NOMO-1 treated with dmso at 0.1 percent for 144 hours (cell line): ENCODE measurements around the gene TBC1D14.
A peak's percentile ranks its signal among the peaks of the same experiment; 100 is the strongest.

ENCODE experiments used
- DNase-seq: peaks from one replicate; lab custom pipeline; 2025; ENCODE audit not compliant: unreplicated experiment; lab: John Stamatoyannopoulos, UW

The TBC1D14 gene, protein sequence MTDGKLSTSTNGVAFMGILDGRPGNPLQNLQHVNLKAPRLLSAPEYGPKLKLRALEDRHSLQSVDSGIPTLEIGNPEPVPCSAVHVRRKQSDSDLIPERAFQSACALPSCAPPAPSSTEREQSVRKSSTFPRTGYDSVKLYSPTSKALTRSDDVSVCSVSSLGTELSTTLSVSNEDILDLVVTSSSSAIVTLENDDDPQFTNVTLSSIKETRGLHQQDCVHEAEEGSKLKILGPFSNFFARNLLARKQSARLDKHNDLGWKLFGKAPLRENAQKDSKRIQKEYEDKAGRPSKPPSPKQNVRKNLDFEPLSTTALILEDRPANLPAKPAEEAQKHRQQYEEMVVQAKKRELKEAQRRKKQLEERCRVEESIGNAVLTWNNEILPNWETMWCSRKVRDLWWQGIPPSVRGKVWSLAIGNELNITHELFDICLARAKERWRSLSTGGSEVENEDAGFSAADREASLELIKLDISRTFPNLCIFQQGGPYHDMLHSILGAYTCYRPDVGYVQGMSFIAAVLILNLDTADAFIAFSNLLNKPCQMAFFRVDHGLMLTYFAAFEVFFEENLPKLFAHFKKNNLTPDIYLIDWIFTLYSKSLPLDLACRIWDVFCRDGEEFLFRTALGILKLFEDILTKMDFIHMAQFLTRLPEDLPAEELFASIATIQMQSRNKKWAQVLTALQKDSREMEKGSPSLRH

DNA sequence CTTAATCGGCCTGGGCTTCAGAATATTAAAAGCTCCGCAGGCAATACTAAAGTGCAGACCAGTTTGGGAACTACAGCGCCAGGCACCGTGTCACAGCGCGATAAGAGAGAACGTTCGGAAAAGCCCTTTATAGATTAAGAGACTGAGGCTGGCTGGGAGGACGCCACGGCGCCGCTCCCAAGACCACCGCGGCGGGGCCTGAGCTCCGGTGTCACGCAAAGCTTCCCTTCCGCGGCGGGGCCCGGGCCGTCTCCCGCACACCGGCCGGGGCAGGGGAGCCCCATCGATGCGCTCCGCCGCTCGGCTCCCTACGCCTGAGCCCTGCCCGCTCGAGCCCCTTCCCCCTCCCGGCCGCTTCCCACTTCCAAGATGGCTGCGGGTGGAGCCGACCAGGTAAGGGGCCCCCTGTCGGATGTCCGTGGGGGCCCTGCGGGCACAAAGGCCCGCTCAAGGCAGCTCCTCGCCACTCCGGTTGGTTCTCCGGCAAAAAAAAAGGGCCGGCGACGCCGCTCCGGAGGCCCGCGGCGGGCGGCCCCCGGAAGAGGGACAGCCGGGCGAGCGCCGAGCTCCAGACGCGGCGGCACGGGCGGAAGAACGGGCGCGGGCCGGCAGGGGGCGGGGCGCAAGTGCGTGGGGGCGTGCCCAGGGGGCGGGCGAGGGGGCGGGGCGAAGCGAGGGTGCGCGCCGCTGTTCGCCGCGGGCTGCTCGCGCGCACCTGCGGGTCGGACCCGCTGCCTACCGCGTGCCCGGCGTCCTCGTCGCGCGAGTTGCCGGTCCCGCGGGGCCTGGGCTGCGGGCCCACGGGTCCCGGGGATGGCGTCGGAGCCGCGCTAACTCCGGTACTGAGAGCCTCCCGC is at the start of gene TBC1D14:
Gene TBC1D14, plus strand, starts transcription at position 714 of the 857 bp plus-strand sequence. CDS start 13,564 bp downstream, outside the sequence.
- DNase-seq = peak; percentile 73

DNA sequence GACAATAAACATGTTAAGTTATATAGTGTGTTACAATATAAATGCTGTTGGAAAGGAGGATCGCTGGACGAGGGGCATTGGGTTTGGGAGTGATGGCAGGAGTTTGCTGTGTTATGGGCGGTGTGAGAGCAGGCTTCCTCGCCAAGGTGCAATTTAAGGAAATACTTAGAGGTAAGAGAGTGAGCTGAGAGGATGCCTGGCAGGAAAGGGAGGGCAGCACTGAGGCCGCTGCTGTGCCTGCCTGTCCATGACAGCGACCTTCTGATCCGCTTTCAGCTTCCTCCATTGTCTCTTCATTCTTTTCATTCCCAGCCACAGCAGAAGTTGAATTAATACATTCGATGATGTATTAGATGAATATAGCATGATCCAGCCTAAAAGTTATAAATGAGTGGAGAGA is 41.2 kb upstream of the TBC1D14 start:
- no peak for DNase-seq

DNA sequence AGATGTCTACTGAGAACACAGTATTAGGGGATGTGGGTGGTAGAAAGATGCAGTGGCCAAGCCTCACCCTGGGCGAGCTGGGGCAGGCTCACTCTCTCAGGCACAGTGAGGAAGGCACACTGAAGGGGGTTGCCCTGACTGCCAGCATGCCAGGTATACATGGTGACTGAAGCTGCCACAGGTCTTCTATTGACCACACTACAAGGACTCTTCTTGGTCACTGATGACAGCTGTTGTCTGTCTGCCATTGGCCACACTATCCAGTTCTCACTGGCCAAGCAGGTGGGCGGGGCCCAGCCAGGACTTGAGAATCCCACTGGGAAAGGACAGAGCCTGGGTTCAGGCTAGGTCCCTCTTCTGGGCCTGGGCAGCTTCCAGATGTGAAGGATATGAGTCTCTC is 39.7 kb upstream of the TBC1D14 start:
- no peak for DNase-seq

DNA sequence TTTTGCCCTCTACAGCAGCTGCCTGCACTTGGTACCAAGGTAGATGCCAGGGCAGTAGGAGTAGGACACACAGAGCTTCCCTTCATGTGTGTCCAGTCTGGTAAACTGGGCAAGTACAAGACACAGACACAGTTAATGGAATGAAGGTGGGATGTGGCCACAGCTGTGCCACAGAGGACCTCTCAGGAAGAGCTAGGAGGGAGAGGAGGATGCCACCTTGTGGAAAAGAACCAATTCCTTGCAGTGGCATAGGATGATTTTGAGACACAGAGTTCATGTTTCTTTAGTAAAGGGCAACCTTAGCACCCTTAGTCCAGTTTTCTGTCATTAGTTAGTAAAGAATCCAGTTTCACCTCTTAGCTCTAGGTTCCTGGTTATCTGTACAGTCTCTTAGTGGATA is 36.3 kb upstream of the TBC1D14 start:
- no peak for DNase-seq

DNA sequence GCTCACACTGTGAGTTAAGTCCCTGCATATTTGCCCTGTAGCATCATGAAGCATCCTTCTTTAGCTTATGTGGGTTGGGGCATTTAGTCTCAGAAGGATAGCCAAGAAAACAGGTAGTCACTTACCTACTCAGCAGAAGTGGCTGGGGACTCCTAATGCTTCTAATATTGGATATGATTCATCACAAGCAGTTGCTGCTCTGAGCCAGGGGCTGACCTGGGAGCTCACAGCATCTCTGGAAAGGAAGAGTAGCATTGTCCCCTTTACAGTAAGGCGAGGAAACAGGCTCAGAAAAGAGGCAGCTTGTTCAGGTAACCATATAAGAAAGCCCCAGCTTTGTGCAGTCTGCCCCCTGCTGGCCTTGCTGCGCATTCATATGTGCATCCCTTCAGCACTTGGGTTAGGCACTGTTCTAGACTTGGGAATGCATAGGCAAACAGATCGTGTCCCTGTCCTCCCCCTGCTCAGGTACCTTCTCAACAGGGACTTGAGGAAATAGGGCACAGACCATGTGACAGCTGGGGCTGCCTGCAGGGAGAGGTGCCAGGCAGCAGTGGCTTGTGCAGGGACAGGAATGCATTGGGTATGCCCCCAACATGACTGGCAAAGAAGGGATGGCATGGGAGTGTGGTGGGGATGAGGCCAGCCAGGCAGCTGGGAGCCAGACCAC is 35.7 kb upstream of the TBC1D14 start:
- no peak for DNase-seq

DNA sequence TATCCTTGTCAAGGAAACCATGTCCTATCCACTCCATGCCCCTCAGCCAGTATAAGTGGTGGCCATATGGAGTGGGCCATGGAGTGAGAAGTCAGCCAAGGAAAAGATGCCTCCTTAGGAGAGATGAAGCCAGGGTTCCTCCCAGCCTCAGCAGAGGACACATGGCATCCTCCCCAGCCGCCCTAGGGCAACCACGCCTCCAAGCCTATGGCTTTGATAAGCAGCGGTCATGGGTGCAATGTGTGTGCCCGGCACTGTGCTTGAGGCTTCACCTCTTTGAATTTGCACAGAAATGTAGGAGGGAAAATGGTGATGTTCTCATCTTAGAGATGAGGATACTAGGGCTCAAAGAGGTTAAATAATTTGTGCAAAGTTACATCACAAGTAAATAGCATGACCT is 34.6 kb upstream of the TBC1D14 start:
- no peak for DNase-seq

DNA sequence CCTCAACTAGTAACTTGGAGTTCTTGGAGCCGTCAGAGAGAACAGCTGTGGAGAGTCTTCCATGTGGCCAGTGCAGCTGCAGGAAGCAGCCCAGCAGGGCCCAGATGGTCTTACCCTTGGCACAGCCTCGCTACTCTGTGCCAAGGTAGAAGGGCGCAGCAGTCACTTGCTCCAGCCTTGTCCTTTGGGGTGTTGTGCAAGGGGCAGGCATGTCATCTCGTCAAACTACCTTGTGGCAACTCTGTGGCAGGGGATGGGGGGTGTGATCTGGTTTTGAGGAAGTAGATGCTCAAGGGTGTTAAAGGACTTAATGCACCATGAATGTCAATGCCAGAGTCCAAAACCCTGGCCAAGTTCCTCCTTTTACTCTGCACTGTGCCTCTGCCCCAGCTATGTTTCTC is 34.2 kb upstream of the TBC1D14 start:
- peak; percentile 95 for DNase-seq

DNA sequence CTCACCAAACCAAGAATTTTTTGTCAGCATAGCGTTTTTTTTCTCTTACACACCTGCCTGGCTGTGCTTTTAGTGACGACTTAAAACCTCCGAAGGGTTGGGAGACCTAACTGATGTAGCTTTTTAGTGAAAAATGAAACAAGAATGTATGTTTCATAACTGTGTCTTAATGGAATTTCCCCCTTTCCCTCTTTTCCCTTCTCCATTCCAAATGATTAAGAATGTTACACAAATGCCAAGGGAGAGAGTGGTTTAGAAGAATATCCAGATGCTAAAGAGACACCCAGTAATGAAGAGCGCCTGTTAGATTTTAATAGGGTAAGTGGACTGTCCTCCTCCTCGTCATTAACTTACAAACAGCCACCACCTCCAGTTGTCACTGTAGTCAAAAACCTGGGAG is 33.2 kb upstream of the TBC1D14 start:
- no peak for DNase-seq

DNA sequence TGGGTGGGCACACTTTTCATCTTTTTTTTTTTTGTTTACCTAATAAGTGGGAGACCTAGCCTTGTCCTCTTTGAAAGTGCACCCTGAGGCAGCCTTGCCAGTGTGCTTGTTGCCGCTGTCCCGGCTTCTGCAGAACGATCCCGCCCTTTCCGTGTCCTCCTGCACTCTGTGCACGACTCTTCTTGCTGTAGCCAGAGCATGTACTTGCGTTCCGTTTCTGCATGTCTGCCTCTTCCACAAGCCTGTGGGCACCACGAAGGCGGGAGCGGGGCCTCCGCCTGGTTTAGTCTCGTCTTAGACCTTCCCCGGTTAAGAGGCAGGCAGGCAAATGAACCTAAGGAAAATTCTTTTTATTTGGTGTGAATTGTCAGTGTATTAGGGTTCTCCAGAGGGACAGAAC is 32.6 kb upstream of the TBC1D14 start:
- DNase-seq = no peak

DNA sequence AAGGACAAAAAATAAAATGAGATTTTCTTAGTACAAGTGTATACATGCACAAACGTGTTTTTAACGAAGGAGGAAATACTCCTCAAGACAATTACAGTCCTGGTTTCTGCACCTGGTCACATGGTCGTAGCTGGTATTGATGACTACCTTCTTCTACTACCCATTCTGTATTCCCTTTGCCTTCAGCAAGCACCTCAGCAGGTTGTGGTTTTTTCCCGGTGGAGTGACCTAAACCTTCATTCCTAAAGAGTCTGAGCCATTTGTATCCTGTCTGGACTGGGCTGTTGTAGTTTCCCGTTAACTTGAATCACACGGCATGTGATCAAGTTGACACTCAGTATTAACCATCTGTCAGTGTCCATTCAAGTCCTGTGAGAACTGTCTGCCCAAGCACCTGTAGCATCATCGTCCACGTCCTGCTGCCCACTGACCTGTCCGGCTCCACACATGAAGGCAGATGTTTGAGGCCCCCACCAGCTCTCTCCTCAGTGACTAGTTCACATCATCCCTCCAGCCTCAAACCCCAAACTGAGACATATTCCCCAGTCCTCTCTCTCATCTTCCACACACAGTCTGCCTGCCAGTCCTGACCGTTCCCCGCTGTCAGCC is 31.1 kb upstream of the TBC1D14 start:
- DNase-seq = no peak

DNA sequence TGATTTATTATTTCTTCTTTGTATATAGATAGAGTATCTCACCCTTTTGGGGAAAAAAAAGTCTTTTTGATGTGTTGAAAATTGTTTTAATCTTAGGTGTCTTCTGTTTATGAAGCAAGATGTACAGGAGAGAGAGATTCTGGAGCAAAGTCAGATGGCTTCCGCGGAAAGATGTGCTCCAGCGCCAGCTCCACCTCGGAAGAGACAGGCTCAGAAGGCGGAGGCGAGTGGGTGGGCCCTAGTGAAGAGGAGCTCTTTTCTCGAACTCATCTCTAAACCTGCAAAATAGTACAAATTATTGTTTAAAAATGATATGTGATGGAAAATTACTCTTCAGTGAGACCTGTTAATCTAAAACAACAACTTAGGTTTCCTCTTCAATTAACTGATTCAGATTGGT is 28.9 kb upstream of the TBC1D14 start:
- DNase-seq = no peak

DNA sequence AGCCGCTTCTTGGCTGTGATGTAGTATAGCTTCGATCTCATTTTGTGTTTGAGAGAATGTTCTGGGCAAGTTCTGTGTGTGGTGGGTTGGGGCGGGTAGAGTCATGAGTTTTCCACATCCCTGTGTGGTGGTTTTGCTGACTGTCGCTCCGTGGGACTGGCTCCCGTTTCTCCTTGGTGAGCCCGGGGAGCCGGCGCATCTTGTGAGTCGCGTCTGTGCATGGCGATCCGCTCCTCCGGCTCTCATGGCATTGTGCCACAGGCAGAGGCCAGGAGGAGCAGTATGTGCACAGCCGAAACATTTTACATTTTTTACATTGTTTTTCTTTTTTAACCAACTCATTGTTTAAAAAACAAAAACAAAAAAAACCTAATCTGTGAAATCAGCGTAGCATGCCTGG is 27.7 kb upstream of the TBC1D14 start:
- DNase-seq = no peak

DNA sequence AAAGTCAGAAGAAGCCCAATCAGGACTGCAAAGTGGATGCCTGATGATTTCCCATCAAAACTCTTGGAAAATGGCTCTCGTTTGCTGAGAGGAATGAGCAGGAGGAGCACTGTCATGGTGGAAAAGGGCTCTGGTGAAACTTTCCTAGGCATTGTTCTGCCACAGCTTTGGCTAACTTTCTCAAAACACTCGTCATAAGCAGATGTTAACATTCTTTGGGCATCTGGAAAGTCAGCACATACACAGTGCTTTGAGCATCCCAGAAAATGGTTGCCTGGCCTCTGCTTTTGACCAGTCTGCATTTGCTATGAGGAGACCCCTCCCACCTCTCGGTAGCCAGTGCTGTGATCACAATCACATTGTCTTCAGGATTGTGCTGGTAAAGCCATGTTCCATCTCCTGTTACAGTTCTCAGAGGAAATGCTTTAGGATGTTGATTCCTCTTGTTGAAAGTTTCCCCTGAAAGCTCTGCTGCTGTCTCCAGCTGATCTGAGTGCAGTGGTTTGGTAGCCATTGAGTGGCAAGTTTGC is 25.2 kb upstream of the TBC1D14 start:
- no peak for DNase-seq

DNA sequence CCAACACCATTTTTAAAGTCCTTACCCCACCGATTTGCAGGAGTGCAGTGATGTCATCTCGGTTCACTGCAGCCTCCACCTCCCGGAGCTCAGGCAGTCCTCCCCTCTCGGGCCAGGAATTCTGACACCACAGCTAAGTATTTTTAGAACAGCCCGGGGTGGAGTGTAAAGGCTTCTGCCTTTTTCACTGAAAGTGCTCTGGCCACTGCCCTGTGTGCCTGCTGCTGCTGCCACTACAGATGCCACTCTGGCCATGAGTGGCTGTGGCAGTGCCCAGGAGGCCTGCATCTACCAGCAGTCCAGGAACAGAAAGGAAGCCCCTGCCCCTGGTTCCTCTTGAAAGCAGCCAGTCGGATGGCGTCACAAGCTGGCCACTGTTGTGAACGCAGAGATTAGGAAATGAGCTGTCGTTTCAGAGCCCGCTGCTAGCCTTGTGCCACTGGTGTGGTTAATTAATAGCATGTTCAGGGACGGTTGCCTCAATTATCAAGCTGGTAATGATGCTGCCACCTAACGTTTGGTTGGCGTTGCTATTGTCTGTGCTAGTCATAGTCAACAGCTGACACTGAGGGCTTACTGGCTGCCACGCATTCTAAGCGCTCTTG is 23.6 kb upstream of the TBC1D14 start:
- DNase-seq = peak; percentile 98

DNA sequence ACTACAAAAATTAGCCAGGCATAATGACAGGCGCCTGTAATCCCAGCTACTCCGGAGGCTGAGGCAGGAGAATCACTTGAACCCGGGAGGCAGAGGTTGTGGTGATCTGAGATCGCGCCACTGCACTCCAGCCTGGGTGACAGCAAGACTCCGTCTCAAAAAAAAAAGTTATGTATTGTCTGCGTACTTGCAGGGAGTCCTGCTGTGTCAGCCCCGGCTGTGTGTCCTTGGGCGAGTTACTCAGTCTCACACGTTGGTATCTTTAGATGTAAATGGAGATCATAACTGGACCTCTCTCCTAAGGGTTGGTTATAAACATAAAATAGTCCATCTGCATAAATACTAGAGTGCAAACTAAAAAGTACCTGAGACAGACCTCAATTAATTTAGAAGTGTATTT is 22.7 kb upstream of the TBC1D14 start:
- DNase-seq = no peak

DNA sequence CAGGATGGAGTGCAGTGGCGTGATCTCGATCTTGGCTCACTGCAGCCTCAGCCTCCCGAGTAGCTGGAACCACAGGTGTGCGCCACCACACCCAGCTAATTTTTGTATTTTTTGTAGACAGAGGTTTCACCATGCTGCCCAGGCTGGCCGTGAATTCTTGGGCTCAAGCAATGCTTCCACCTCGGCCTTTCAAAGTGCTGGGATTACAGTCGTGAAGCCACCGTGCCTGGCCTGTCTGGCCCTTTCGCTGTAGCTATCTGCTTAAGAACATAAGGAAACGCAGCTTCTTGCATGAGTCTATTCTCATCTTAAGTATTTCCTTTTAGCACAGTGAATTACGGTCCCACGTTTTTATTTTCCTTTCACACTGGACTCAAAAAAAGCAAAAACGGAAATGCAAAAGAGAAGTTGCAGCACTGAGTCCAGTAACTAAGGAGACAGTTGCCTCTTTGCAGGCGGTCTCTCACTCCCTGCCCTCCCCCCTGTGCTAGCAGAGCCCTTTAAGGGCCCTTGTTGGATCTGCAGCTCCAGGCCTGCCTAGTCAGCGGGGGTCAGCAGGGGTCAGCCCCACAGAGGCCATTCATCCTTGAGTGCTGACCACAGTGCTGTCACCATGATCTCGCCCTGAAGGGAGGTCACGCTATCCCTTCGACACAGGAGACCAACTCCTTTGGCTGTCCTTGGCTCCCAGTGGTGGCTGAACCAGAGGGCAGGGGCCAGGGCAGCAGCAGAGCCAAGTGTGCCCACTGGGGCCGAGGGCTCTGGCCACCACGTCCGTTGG is 21.8 kb upstream of the TBC1D14 start:
- DNase-seq = peak; percentile 90

DNA sequence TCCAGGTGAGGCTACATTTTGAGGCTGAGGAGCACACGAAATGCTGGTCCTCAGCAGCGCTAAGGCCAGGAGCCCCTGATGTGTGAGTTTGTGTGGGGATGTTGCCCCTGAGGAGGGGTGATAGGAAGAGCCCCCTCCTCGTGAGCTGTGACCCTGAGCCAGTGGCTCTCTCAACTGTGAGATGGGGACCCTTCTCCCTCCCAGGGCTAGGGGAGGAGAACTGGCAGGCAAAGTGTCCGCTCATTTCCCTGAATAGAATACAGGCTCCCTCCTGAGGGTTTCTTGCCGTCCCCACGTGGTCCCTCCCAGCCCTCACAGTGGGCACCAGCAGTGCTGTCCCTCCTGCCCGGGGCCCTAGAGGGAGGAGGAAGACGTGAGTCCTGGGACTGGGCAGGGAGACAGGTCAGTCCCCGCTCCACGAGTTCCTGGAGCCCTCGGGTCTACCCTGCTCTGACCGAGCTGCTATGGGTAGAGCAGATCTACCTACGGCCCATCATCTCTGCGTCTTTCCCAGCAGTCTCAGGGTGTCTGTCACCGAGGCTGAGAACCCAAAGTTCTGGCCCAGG is 21.0 kb upstream of the TBC1D14 start:
- DNase-seq = no peak

DNA sequence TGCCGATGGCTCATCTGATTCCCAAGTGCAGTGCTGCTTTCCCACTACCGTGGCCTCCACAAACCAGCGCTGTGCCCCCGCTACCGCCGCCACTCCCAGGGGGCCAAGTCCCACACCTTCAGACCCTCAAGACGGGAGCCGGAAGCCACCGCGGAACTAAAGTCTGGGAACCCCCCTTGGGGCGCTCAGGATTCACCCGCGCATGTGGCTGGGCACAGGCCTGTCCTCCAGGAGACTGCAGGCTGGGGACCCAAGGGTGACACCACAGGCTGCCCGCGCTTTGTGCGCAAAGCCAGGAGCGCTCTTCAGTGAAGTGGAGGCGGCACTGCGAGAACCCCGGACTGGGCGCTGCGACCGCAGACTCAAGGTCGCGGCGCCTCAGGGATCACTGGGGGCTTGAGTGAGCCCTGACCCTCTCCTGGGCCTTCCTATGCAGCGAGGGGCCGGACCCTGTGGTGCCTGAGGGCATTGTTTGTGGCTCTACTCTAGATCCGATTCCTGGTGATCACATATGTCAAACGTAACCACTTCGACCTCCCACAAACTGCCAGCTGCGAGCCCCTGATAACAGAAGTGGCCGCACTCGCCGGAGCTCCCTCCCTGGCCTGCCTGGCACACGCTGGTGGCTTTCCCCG is 20.4 kb upstream of the TBC1D14 start:
- no peak for DNase-seq
